Adipose tissue (tissue), 3 donors: ENCODE results near the gene APOL3. TPM values are rescaled to one million over a fixed set of nuclear protein-coding genes. Genes with fewer than 3 reads are reported as not detected.
"Not testable (repeated sequence)": the region's sequence is repeated elsewhere in the genome, so short reads cannot be mapped to it uniquely, and the experiment has no call there.

Source experiments
- H3K27ac ChIP-seq: one replicate; pipeline ENCODE4 v1.5.1; 2013; ENCODE audit warnings: low read depth, low read length
- WGBS, 3 donors: extraction: QIAGEN DNeasy Blood & Tissue Kit; methylation state at CpG; one replicate each; pipeline ENCODE4 v1.1.7; 2013; 5-methylcytosine and 5-hydroxymethylcytosine counted together
- polyA plus RNA-seq, 3 donors: library from polyadenylated mRNA; stranded (reverse); fragments of 200-250 nt; gene quantifications; one replicate each; pipeline ENCODE4 v1.2.3, GENCODE V29; 2013
- donor health status: healthy with polysubstance abuse.
- donor health status: Bipolar disorder and iron deficiency.
- donor health status: healthy.

The APOL3 gene
- polyA plus RNA-seq, 3 donors = 11.8 to 136 (median 44.3) TPM

GRCh38 chr22:36194971-36195370 is 34.4 kb upstream of the APOL3 start:
- 49 to 56% (median 53%) methylated on average over 5 of the region's 5 CpGs for WGBS, 3 donors
- no peak overlapping the region for H3K27ac ChIP-seq

- H3K27ac ChIP-seq = no peak overlapping the region
- 75 to 84% (median 83%) methylated on average over 2 of the region's 2 CpGs for WGBS, 3 donors
Observed at GRCh38 chr22:36194385-36194784, 33.8 kb upstream of the APOL3 start.

GRCh38 chr22:36193577-36193976 is 33.0 kb upstream of the APOL3 start:
- WGBS, 3 donors = 52 to 85% (median 69%) methylated on average over 3 of the region's 3 CpGs
- H3K27ac ChIP-seq = no peak overlapping the region

GRCh38 chr22:36193171-36193570 is 32.6 kb upstream of the APOL3 start:
- WGBS, 3 donors = 75 to 78% (median 77%) methylated on average over 3 of the region's 3 CpGs
- H3K27ac ChIP-seq = no peak overlapping the region

GRCh38 chr22:36192542-36192941 is 32.0 kb upstream of the APOL3 start:
- no peak overlapping the region for H3K27ac ChIP-seq
- WGBS, 3 donors = 54 to 63% (median 63%) methylated on average over 4 of the region's 4 CpGs

GRCh38 chr22:36191106-36191836 is 30.7 kb upstream of the APOL3 start:
- WGBS, 3 donors = 52 to 79% (median 71%) methylated on average over 17 of the region's 17 CpGs

GRCh38 chr22:36187862-36188261 is 27.3 kb upstream of the APOL3 start:
- not testable (repeated sequence) for H3K27ac ChIP-seq
- 95 to 98% (median 97%) methylated on average over 3 of the region's 6 CpGs for WGBS, 3 donors

More at GRCh38 chr22:36191106-36191836, 30.7 kb upstream of the APOL3 start:
- no peak overlapping the region for H3K27ac ChIP-seq

GRCh38 chr22:36185828-36186624 is 25.5 kb upstream of the APOL3 start:
- H3K27ac ChIP-seq = no peak overlapping the region
- 84 to 91% (median 91%) methylated on average over 14 of the region's 14 CpGs for WGBS, 3 donors

- no peak overlapping the region for H3K27ac ChIP-seq
- WGBS, 3 donors = 75 to 82% (median 78%) methylated on average over 9 to 10 of the region's 10 CpGs
Observed at GRCh38 chr22:36184433-36185025, 24.0 kb upstream of the APOL3 start.

- WGBS, 3 donors = 96 to 97% (median 97%) methylated on average over 7 of the region's 7 CpGs
- no peak overlapping the region for H3K27ac ChIP-seq
Observed at GRCh38 chr22:36183446-36183845, 22.9 kb upstream of the APOL3 start.

GRCh38 chr22:36182857-36183256 is 22.3 kb upstream of the APOL3 start:
- H3K27ac ChIP-seq = no peak overlapping the region
- 82 to 96% (median 85%) methylated on average over 6 of the region's 6 CpGs for WGBS, 3 donors

GRCh38 chr22:36182056-36182455 is 21.5 kb upstream of the APOL3 start:
- no peak overlapping the region for H3K27ac ChIP-seq
- WGBS, 3 donors = 49 to 88% (median 86%) methylated on average over 7 of the region's 7 CpGs

- WGBS, 3 donors = 85 to 86% (median 85%) methylated on average over 6 of the region's 6 CpGs
- H3K27ac ChIP-seq = no peak overlapping the region
Observed at GRCh38 chr22:36180928-36181327, 20.4 kb upstream of the APOL3 start.

- WGBS, 3 donors = 51 to 58% (median 55%) methylated on average over 22 of the region's 22 CpGs
- no peak overlapping the region for H3K27ac ChIP-seq
Observed at GRCh38 chr22:36180038-36180880, 19.7 kb upstream of the APOL3 start.

- WGBS, 3 donors = 82 to 89% (median 84%) methylated on average over 3 of the region's 3 CpGs
- H3K27ac ChIP-seq = no peak overlapping the region
Observed at GRCh38 chr22:36177160-36177559, 16.6 kb upstream of the APOL3 start.

GRCh38 chr22:36175892-36176291 is 15.3 kb upstream of the APOL3 start:
- no peak overlapping the region for H3K27ac ChIP-seq
- WGBS, 3 donors = 32 to 52% (median 47%) methylated on average over 1 of the region's 1 CpG

- no peak overlapping the region for H3K27ac ChIP-seq
- WGBS, 3 donors = 38 to 62% (median 57%) methylated on average over 3 of the region's 3 CpGs
Observed at GRCh38 chr22:36171941-36172340, 11.4 kb upstream of the APOL3 start.

- WGBS, 3 donors = 68 to 83% (median 74%) methylated on average over 10 of the region's 10 CpGs
- H3K27ac ChIP-seq = no peak overlapping the region
Observed at GRCh38 chr22:36166518-36167220, 6.1 kb upstream of the APOL3 start.
